Measurements from ENCODE around the gene USP20.

DNA sequence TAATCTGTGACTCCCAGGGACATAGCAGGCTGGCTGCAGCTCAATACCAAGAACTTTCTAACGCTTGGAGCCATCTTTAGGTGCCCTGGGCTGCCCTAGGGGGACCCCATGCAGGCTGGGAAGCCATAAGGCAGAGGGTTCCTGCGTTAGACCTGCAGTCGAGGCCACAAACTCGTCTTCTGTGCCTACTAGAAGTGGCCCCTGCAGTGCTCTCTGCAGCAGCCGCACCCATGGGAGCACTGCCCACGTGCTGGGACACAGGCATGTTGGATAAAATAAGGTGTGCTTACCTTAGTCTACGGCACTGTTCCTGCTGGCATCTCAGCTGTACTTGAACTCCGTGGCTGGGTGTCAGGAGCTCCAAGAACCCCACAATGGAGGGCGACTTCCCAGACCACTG is 22.9 kb upstream of the USP20 start:
- TF ChIP-seq, protein P1, sequence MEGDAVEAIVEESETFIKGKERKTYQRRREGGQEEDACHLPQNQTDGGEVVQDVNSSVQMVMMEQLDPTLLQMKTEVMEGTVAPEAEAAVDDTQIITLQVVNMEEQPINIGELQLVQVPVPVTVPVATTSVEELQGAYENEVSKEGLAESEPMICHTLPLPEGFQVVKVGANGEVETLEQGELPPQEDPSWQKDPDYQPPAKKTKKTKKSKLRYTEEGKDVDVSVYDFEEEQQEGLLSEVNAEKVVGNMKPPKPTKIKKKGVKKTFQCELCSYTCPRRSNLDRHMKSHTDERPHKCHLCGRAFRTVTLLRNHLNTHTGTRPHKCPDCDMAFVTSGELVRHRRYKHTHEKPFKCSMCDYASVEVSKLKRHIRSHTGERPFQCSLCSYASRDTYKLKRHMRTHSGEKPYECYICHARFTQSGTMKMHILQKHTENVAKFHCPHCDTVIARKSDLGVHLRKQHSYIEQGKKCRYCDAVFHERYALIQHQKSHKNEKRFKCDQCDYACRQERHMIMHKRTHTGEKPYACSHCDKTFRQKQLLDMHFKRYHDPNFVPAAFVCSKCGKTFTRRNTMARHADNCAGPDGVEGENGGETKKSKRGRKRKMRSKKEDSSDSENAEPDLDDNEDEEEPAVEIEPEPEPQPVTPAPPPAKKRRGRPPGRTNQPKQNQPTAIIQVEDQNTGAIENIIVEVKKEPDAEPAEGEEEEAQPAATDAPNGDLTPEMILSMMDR (IDR thresholded peaks at IDR 0.05): no peak
- TF ChIP-seq POLR2A (IDR thresholded peaks at IDR 0.05): no peak

All from heart left ventricle (tissue), 13 donors.